ENCODE measurements around the gene CPXM2. TPM values are rescaled to one million over a fixed set of nuclear protein-coding genes. Genes with fewer than 3 reads are reported as not detected.

Gene CPXM2
- total and polyA plus RNA-seq, 9 of the 15 experiments (the other 6 are each of a cell fraction or from before 2014, with no cell fraction given) = not detected

DNA sequence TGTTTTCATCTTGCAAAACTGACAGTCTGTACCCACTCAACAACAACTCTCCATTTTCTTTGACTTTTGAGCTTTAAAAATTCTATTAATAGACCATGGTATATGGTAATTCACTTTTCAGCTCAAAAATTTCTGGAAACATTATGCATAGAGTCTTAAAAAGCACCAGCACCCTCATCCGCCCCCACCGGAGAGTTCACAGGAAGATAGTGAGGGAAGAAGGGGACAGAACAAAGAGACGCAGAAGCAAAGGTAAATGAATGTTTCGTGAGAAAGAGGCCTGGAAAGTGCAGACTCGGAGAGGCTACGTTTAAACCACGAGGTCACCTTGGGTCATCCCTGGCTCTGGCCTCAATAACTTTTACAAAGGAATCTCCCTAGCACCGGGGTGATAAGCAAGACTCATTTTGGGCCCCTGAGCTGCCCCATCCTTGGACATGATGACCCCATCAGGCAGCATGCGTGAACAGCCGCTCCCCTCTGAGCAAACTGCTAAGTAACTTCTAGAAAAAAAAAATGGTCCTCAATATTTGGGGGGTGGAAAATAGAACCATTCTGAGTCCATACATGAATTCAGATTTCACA lies 96.3 kb downstream of the CPXM2 start (continued):
- no peak for TF ChIP-seq ATF2 (CRISPR knock-in tag; IDR thresholded peaks at IDR 0.05)

DNA sequence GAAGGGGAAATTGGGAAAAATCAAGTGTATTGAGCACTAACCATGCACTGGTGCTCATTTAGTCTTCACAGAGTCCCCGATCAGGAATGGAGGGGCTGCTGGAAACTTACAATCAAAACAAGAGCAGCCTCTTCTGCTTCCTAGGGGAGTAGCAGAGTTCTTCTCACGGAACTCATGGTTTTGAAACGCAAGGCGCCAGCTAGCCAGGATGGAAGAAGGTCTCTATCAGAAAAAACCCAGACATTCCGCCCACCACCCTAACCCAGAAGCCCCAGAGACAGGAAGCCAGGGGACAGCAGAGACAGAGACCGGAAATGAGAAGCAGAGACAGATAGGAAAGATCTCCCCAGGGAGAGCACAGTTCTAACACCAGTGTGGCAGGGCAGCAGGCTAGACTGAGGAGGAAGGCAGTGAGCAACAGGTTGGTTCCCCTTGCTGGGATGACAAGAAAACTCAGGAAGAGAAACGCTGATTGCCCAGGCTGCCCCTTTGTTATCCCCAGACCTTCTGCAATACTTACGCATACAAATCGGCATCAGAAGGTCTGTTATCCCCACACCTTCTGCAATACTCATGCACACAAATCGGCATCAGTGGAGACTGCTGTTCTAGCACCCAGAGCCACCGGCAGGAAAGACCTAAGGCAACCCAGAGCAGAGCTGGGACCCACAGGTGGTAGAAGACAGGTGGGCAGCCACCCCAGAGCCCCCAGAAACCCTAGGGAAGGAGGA lies 99.2 kb downstream of the CPXM2 start:
- H3K79me2 ChIP-seq (ENCODE audit: control insufficient read depth, insufficient read depth, low read length) = no peaks in the 10 kb centered on the region
- H3K27ac ChIP-seq (ENCODE audit: extremely low read depth, low read depth, low read length) = no peak overlapping the region
- in situ Hi-C loops (cut with MboI) = no loop called here
- no peaks in the 10 kb centered on the region for H3K4me1 ChIP-seq (replicated peaks in 1 of 2; ENCODE audit: control insufficient read depth in 2 of 2, insufficient read depth in 2 of 2, low read length in 2 of 2)
- BruUV-seq (replicated peaks) = no TSS peak
- ChIA-PET POLR2A (no interaction called here), CTCF (ENCODE audit: low intra/inter-chr PET ratio) (no interaction called here)
- H3K36me3 ChIP-seq (ENCODE audit: control insufficient read depth, insufficient read depth, low read length) = no peaks in the 10 kb centered on the region
- no peak overlapping the region for H3K4me2 ChIP-seq (ENCODE audit: insufficient read depth, low read length)
- WGBS (ENCODE audit: insufficient coverage, low coverage, missing lambda C conversion rate) = 3% methylated on average over 11 of the region's 11 CpGs
- no peaks in the 10 kb centered on the region for H3K9me3 ChIP-seq (replicated peaks; ENCODE audit: control insufficient read depth, insufficient read depth, low read depth, low read length)
- FAIRE-seq (no peak), ATAC-seq (no peak), DNase-seq (ENCODE audit: extremely low read depth in 1 of 4, low spot score in 3 of 4) (no peak)
- H3K4me3 ChIP-seq = no peak overlapping the region
- H3K9ac ChIP-seq (ENCODE audit: insufficient read depth in 1 of 2, low read depth in 2 of 2, low read length in 2 of 2) = no peak overlapping the region
- H3K27me3 ChIP-seq (ENCODE audit: control insufficient read depth in 2 of 2, insufficient read depth in 2 of 2, low read length in 2 of 2) = peaks cover 0 to 6% of the 10 kb centered on the region in 2 experiments; a peak in 1 of 5 replicates
- no peaks in the 10 kb centered on the region for H3K9me1 ChIP-seq (ENCODE audit: control insufficient read depth, insufficient read depth, low read length)
- no peak overlapping the region for H2AFZ ChIP-seq (ENCODE audit: low read depth, low read length)
- no peaks in the 10 kb centered on the region for H4K20me1 ChIP-seq (replicated peaks; ENCODE audit: control insufficient read depth, insufficient read depth, low read length)
- intact Hi-C loops (cut with micrococcal nuclease) = no loop called here
- no peak for TF ChIP-seq ZNF140 (CRISPR knock-in tag; IDR thresholded peaks at IDR 0.05)
- TF ChIP-seq DLX4 (CRISPR knock-in tag; IDR thresholded peaks at IDR 0.05) = no peak
- TF ChIP-seq CUX1 (CRISPR knock-in tag; IDR thresholded peaks at IDR 0.05) = no peak
- no peak for TF ChIP-seq SLC30A9 (CRISPR knock-in tag; IDR thresholded peaks at IDR 0.05)
- TF ChIP-seq PHB2 (IDR thresholded peaks at IDR 0.05; ENCODE audit: low read depth) = no peak
- TF ChIP-seq CHCHD3 (CRISPR knock-in tag; IDR thresholded peaks at IDR 0.05) = no peak
- TF ChIP-seq ZFP1 (CRISPR knock-in tag; IDR thresholded peaks at IDR 0.05) = no peak
- no peak for TF ChIP-seq L3MBTL2 (IDR thresholded peaks at IDR 0.05)
- no peak for TF ChIP-seq ATF3 (IDR thresholded peaks at IDR 0.05)
- no peak for TF ChIP-seq ATF3 (CRISPR knock-in tag; conservative IDR thresholded peaks at IDR 0.05)

All from K562 (cell line).